Liver (tissue), 9 donors: Measurements from ENCODE around the gene ZNF503. TPM values are rescaled to one million over a fixed set of nuclear protein-coding genes. Genes with fewer than 3 reads are reported as not detected.
A peak's percentile ranks its signal among the peaks of the same experiment; 100 is the strongest.

Source experiments
- DNase-seq: peaks from one replicate; pipeline ENCODE4 v3.0.0-alpha.2; 2017; ENCODE audit warnings: low spot score
- H3K27ac ChIP-seq, 2 donors: one replicate each; pipeline ENCODE4 v1.7.0; 2013; ENCODE audit warnings: inconsistent platforms in 2 of 2, low read length in 2 of 2, control low read depth in 1 of 2, low read depth in 1 of 2, mild to moderate bottlenecking in 1 of 2
- H3K27me3 ChIP-seq, 4 donors: one replicate each; pipeline versions ENCODE4 v1.6.1 to v1.7.0; 2013; ENCODE audit warnings: low read length in 3 of 4, inconsistent platforms in 1 of 4, mild to moderate bottlenecking in 1 of 4, moderate library complexity in 1 of 4; ENCODE audit not compliant: control insufficient read depth in 4 of 4, insufficient read depth in 4 of 4
- H3K36me3 ChIP-seq, 4 donors: one replicate each; pipeline versions ENCODE4 v1.6.1 to v1.7.0; 2013; ENCODE audit warnings: low read length in 3 of 4, mild to moderate bottlenecking in 3 of 4, low read depth in 1 of 4, moderate library complexity in 1 of 4; ENCODE audit not compliant: control insufficient read depth in 4 of 4, insufficient read depth in 3 of 4
- H3K4me1 ChIP-seq, 4 donors: one replicate each; pipeline versions ENCODE4 v1.6.1 to v1.7.0; 2013; ENCODE audit warnings: low read length in 3 of 4, mild to moderate bottlenecking in 3 of 4, moderate library complexity in 1 of 4; ENCODE audit not compliant: control insufficient read depth in 4 of 4, insufficient read depth in 4 of 4
- H3K4me3 ChIP-seq, 3 donors: one replicate each; pipeline versions ENCODE4 v1.6.1 to v1.7.0; 2013; ENCODE audit warnings: low read length in 3 of 3, control low read depth in 1 of 3, low read depth in 1 of 3, mild to moderate bottlenecking in 1 of 3
- H3K9ac ChIP-seq, 2 donors: one replicate each; pipeline ENCODE4 v1.7.0; 2013; ENCODE audit warnings: low read length in 2 of 2, mild to moderate bottlenecking in 2 of 2, moderate library complexity in 2 of 2, control low read depth in 1 of 2, low read depth in 1 of 2
- H3K9me3 ChIP-seq, 4 donors: one replicate each; pipeline versions ENCODE4 v1.6.1 to v1.7.0; 2013; ENCODE audit warnings: low read length in 3 of 4; ENCODE audit not compliant: control insufficient read depth in 4 of 4
- CTCF ChIP-seq: fragments of 150-350 bp; IDR thresholded peaks from 2 replicates; pipeline ENCODE4 v1.5.1; 2017; ENCODE audit warnings: improper control_type of control experiment, low read depth, low read length; ENCODE audit not compliant: missing input control
- FOXA1 ChIP-seq: IDR thresholded peaks from 2 replicates; pipeline ENCODE4 v1.6.1; 2016; ENCODE audit warnings: antibody characterized with exemption
- FOXA2 ChIP-seq: IDR thresholded peaks from 2 replicates; pipeline ENCODE4 v1.6.1; 2016; ENCODE audit warnings: antibody characterized with exemption
- GABPA ChIP-seq, 2 donors: IDR thresholded peaks in 1 of 2; conservative IDR thresholded peaks in 1 of 2; 2 replicates each; pipeline ENCODE4 v1.6.1; 2016; ENCODE audit warnings: antibody characterized with exemption in 2 of 2, mild to moderate bottlenecking in 1 of 2, moderate library complexity in 1 of 2
- HNF4A ChIP-seq, 2 donors: conservative IDR thresholded peaks; 2 replicates each; pipeline ENCODE4 v1.6.1; 2016; ENCODE audit warnings: antibody characterized with exemption in 2 of 2, mild to moderate bottlenecking in 2 of 2
- JUND ChIP-seq, 2 donors: IDR thresholded peaks; 2 replicates each; pipeline ENCODE4 v1.6.1; 2016; ENCODE audit warnings: antibody characterized with exemption in 2 of 2
- MAX ChIP-seq: IDR thresholded peaks from 2 replicates; pipeline ENCODE4 v1.6.1; 2016; ENCODE audit warnings: antibody characterized with exemption
- NR2F2 ChIP-seq: IDR thresholded peaks from 2 replicates; pipeline ENCODE4 v1.6.1; 2016; ENCODE audit warnings: antibody characterized with exemption
- RAD21 ChIP-seq, 2 donors: IDR thresholded peaks; 2 replicates each; pipeline ENCODE4 v1.6.1; 2016; ENCODE audit warnings: antibody characterized with exemption in 2 of 2, mild to moderate bottlenecking in 2 of 2
- REST ChIP-seq: IDR thresholded peaks from 2 replicates; pipeline ENCODE4 v1.6.1; 2016; ENCODE audit warnings: antibody characterized with exemption, mild to moderate bottlenecking
- RXRA ChIP-seq, 2 donors: IDR thresholded peaks; 2 replicates each; pipeline ENCODE4 v1.6.1; 2017 to 2018; ENCODE audit warnings: antibody characterized with exemption in 2 of 2, mild to moderate bottlenecking in 1 of 2
- SP1 ChIP-seq: IDR thresholded peaks from 2 replicates; pipeline ENCODE4 v1.6.1; 2018; ENCODE audit warnings: antibody characterized with exemption, mild to moderate bottlenecking
- TAF1 ChIP-seq: conservative IDR thresholded peaks from 2 replicates; pipeline ENCODE4 v1.6.1; 2016; ENCODE audit warnings: antibody characterized with exemption, mild to moderate bottlenecking
- YY1 ChIP-seq: IDR thresholded peaks from 2 replicates; pipeline ENCODE4 v1.6.1; 2016; ENCODE audit warnings: antibody characterized with exemption, mild to moderate bottlenecking
- WGBS: extraction: QIAGEN DNeasy Blood & Tissue Kit; methylation state at CpG from one replicate; pipeline ENCODE4 v1.1.7; 2013; 5-methylcytosine and 5-hydroxymethylcytosine counted together
- polyA plus RNA-seq, 2 donors: library from polyadenylated mRNA; stranded (reverse) in 1 of 2; unstranded in 1 of 2; fragments of 200-250 nt in 1 of 2; fragments of >200 nt in 1 of 2; fragmentation: Nextera tagmentation in 1 of 2; extraction: Ambion mirVana in 1 of 2; gene quantifications; one replicate each; pipeline versions ENCODE4 v1.2.1 to v1.2.3, GENCODE V29; 2013 to 2015
- total RNA-seq, 2 donors: library from RNA; depleted of rRNA; stranded (reverse); fragments of >200 nt; gene quantifications; one replicate each; pipeline ENCODE4 v1.2.3, GENCODE V29; 2014
- donor health status: healthy.
- donor health status: healthy.
- donor health status: healthy.
- donor health status: healthy.
- donor health status: healthy.

The ZNF503 gene
- total and polyA plus RNA-seq, 4 donors = 1.6 to 5.2 (median 2.0) TPM

- peaks cover 2 to 24% (median 15%) of the 10 kb centered on the region in 4 donors for H3K4me1 ChIP-seq
- DNase-seq = no peak
- 15% methylated on average over 71 of the region's 71 CpGs for WGBS
- peak overlapping the region in 1 of 2 donors; percentile 43 for H3K9ac ChIP-seq
- TF ChIP-seq TAF1 = peak; percentile 9
- no peak for TF ChIP-seq HNF4A (conservative IDR thresholded peaks at IDR 0.05)
- no peaks in the 10 kb centered on the region for H3K27me3 ChIP-seq
- H3K4me3 ChIP-seq = peak overlapping the region; percentile 43 to 71 (median 67)
- no peaks in the 10 kb centered on the region for H3K36me3 ChIP-seq
- no peaks in the 10 kb centered on the region for H3K9me3 ChIP-seq
- H3K27ac ChIP-seq = peak overlapping the region; percentile 48 to 64
Observed at GRCh38 chr10:75396631-75397495, 4.7 kb downstream of the ZNF503 start.

GRCh38 chr10:75395932-75396630 lies 5.5 kb downstream of the ZNF503 start:
- H3K4me1 ChIP-seq = peaks cover 2 to 24% (median 15%) of the 10 kb centered on the region in 4 donors
- no peak for DNase-seq
- H3K9ac ChIP-seq = peak overlapping the region in 1 of 2 donors; percentile 43
- no peaks in the 10 kb centered on the region for H3K36me3 ChIP-seq
- TF ChIP-seq MAX = no peak
- no peak for TF ChIP-seq TAF1
- TF ChIP-seq YY1 = peak; percentile 75
- peak overlapping the region; percentile 43 to 71 (median 67) for H3K4me3 ChIP-seq
- peak overlapping the region; percentile 48 to 64 for H3K27ac ChIP-seq
- H3K27me3 ChIP-seq = no peaks in the 10 kb centered on the region
- WGBS = 19% methylated on average over 65 of the region's 65 CpGs
- no peaks in the 10 kb centered on the region for H3K9me3 ChIP-seq

GRCh38 chr10:75395066-75395931 lies 6.3 kb downstream of the ZNF503 start:
- H3K27ac ChIP-seq = no peak overlapping the region
- H3K4me3 ChIP-seq = peak overlapping the region; percentile 2 to 71 (median 67)
- H3K27me3 ChIP-seq = no peaks in the 10 kb centered on the region
- TF ChIP-seq GABPA (IDR thresholded peaks at IDR 0.05 in 1 of 2, conservative IDR thresholded peaks at IDR 0.05 in 1 of 2) (no peak), YY1 (no peak), JUND (IDR thresholded peaks at IDR 0.05) (no peak), FOXA2 (no peak), SP1 (no peak), NR2F2 (no peak), FOXA1 (no peak), RXRA (IDR thresholded peaks at IDR 0.05) (no peak), CTCF (peak; percentile 67), REST (no peak), MAX (no peak), RAD21 (IDR thresholded peaks at IDR 0.05) (peak; percentile 39 to 65)
- peaks cover 2 to 21% (median 15%) of the 10 kb centered on the region in 4 donors for H3K4me1 ChIP-seq
- WGBS = 25% methylated on average over 64 of the region's 64 CpGs
- H3K9ac ChIP-seq = no peak overlapping the region
- no peaks in the 10 kb centered on the region for H3K9me3 ChIP-seq
- no peaks in the 10 kb centered on the region for H3K36me3 ChIP-seq
- DNase-seq = peak; percentile 59
